ENCODE results near the gene SMLR1. TPM values are rescaled to one million over a fixed set of nuclear protein-coding genes. Genes with fewer than 3 reads are reported as not detected.

The SMLR1 gene
- total and polyA plus RNA-seq, 2 donors from 2014 or later = 0.16 to 5.1 TPM

DNA sequence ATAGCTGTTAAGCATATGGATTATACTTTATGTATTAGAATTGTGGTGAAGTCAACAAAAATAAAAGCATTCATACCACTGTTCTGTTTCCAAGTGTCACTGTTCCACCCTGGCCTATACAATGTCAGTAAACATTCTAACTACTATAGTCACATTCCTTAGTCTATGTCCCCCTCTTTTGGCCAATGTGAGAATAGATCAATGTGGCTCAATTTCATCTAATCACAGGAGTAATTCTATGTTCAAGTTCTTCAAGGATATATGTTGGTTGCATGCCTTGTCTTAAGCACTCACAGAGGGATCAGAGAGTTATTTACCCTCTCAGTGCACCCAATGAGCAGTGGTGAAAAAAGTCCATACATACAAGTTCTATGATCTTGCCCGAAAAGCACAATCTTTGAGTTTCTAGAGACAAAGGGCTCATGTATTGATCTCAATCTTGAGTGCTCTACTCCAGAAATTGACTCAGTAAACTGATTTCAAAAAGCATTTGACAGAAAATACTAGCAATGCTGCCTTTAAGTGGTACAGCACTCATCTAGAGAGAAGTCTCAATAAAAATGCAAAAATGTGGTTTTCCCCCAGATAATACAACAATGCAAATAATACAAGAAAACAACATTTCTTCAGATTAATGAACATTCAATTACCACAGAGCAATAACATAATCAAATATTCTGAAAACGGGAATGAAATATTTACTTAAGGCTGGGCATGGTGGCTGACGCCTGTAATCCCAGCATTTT, 16.5 kb downstream of the SMLR1 start:
- DNase-seq (peak in 2 of 5 donors; percentile 69 to 76), FAIRE-seq (no peak)
- peak; percentile 38 for TF ChIP-seq CTCF (IDR thresholded peaks at IDR 0.05; ENCODE audit: borderline replicate concordance, extremely low read depth, insufficient read depth)
- Histone ChIP-seq H3K9ac (ENCODE audit: low read length in 3 of 3) (no peak overlapping the region), H3K36me3 (ENCODE audit: control insufficient read depth in 2 of 3, insufficient read depth in 3 of 3, low read length in 3 of 3) (no peaks in the 10 kb centered on the region), H3K9me3 (ENCODE audit: control insufficient read depth in 2 of 3, insufficient read depth in 1 of 3, low read length in 3 of 3) (no peaks in the 10 kb centered on the region), H3K4me3 (ENCODE audit: low read length in 3 of 3) (no peak overlapping the region), H3K27ac (ENCODE audit: low read depth in 2 of 2, low read length in 2 of 2) (no peak overlapping the region), H3K27me3 (ENCODE audit: control insufficient read depth, insufficient read depth, low read length) (no peaks in the 10 kb centered on the region), H3K4me1 (ENCODE audit: control insufficient read depth in 2 of 3, insufficient read depth in 2 of 3, low read depth in 1 of 3, low read length in 3 of 3) (no peaks in the 10 kb centered on the region)
- intact Hi-C loops (cut with DNase I) = no loop called here

- Histone ChIP-seq H3K9me3 (ENCODE audit: control insufficient read depth in 2 of 3, insufficient read depth in 1 of 3, low read length in 3 of 3) (no peaks in the 10 kb centered on the region), H3K27ac (ENCODE audit: low read depth in 2 of 2, low read length in 2 of 2) (no peak overlapping the region), H3K4me1 (ENCODE audit: control insufficient read depth in 2 of 3, insufficient read depth in 2 of 3, low read depth in 1 of 3, low read length in 3 of 3) (no peaks in the 10 kb centered on the region), H3K36me3 (ENCODE audit: control insufficient read depth in 2 of 3, insufficient read depth in 3 of 3, low read length in 3 of 3) (no peaks in the 10 kb centered on the region), H3K27me3 (ENCODE audit: control insufficient read depth, insufficient read depth, low read length) (no peaks in the 10 kb centered on the region), H3K4me3 (ENCODE audit: low read length in 3 of 3) (no peak overlapping the region), H3K9ac (ENCODE audit: low read length in 3 of 3) (no peak overlapping the region)
- intact Hi-C loops (cut with DNase I) = no loop called here
- TF ChIP-seq CTCF (IDR thresholded peaks at IDR 0.05; ENCODE audit: borderline replicate concordance, extremely low read depth, insufficient read depth) = no peak
- DNase-seq = no peak
- no peak for FAIRE-seq
Measured at GRCh38 chr6:130846501-130846900, 19.3 kb downstream of the SMLR1 start.

DNA sequence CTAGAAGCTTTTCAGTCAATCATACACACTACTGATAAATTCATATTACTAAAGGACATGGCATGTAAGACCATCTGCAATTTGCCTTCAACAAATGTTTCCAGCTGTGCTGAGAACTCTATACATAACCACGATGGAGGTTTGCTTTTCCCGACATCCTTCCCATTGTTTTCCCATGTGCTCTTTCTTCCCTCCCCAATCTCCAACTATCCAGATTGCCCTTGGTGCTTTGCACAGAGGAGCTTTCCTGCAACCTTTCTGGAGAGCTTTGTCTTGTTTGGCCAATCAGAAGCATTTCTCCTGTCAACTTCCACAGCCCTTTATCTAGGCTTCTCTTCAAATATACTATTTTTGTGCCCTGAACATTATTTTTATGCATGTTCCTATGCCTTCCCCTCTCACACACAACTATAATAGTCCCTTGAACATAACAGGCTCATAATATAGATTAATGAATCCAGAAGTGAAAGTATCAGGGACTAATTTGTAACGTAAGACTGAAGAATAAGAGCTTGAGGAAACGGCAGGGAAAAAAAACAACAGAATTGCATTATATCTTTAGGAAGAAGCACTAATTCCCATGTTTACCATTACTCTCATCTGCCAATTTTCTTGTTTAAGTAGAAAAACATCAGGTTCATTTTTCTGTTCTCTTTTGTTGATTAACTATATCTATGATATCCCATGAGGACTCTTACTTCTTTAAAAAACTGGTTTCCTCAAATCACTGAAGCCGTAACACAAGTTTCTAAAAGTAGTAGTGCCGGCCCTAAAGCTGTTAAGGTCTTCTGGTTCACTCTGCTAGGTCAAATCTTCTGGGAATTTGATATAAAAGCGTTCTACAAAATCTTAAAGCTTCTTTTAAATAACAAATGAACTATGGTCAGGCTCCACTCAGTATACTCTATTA, 20.1 kb downstream of the SMLR1 start:
- Histone ChIP-seq H3K4me1 (ENCODE audit: control insufficient read depth in 2 of 3, insufficient read depth in 2 of 3, low read depth in 1 of 3, low read length in 3 of 3) (no peaks in the 10 kb centered on the region), H3K27me3 (ENCODE audit: control insufficient read depth, insufficient read depth, low read length) (no peaks in the 10 kb centered on the region), H3K4me3 (ENCODE audit: low read length in 3 of 3) (no peak overlapping the region), H3K27ac (ENCODE audit: low read depth in 2 of 2, low read length in 2 of 2) (no peak overlapping the region), H3K36me3 (ENCODE audit: control insufficient read depth in 2 of 3, insufficient read depth in 3 of 3, low read length in 3 of 3) (no peaks in the 10 kb centered on the region), H3K9ac (ENCODE audit: low read length in 3 of 3) (no peak overlapping the region), H3K9me3 (ENCODE audit: control insufficient read depth in 2 of 3, insufficient read depth in 1 of 3, low read length in 3 of 3) (no peaks in the 10 kb centered on the region)
- intact Hi-C loops (cut with DNase I) = no loop called here
- TF ChIP-seq CTCF (IDR thresholded peaks at IDR 0.05; ENCODE audit: borderline replicate concordance, extremely low read depth, insufficient read depth) = no peak
- peak in 2 of 5 donors; percentile 37 to 71 for DNase-seq
- FAIRE-seq = no peak
